HG03457 (cell line): Measurements from ENCODE around the gene ATXN2.

Source experiments
- ATAC-seq: cut with Tn5 transposase; IDR thresholded peaks from one replicate; pipeline ENCODE4 v1.9.1; 2021; ENCODE audit warnings: moderate number of reproducible peaks; ENCODE audit not compliant: unreplicated experiment

Gene ATXN2

GRCh38 chr12:111440631-111441030, 158.5 kb downstream of the ATXN2 start:
- ATAC-seq = no peak

DNA sequence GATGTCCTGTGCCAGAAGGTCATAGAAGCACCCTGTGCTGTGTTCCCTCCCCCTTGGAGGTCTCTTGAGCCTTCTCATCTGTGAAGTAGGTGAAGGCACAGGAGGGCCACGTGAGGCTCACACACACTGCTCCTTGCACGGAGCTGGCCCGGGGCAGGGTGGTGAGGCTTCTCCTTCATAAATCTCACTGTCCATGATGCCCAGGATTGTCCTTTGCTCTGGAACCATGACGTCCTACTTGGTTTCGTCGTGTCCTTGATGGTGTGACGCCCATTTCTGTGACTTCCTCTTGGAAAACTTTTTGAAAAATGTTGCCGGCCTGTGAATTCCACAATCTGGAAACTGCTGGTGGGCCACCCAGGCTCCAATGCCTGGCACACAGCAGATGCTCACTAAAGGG, 159.0 kb downstream of the ATXN2 start:
- no peak for ATAC-seq

- ATAC-seq = no peak
These were observed 159.4 kb downstream of the ATXN2 start for GRCh38 chr12:111439657-111440151.

- no peak for ATAC-seq
These were observed 160.6 kb downstream of the ATXN2 start for GRCh38 chr12:111438481-111438880.

GRCh38 chr12:111437816-111438454, 161.2 kb downstream of the ATXN2 start:
- no peak for ATAC-seq

GRCh38 chr12:111436811-111437210, 162.3 kb downstream of the ATXN2 start:
- no peak for ATAC-seq

GRCh38 chr12:111436266-111436665, 162.8 kb downstream of the ATXN2 start:
- no peak for ATAC-seq

DNA sequence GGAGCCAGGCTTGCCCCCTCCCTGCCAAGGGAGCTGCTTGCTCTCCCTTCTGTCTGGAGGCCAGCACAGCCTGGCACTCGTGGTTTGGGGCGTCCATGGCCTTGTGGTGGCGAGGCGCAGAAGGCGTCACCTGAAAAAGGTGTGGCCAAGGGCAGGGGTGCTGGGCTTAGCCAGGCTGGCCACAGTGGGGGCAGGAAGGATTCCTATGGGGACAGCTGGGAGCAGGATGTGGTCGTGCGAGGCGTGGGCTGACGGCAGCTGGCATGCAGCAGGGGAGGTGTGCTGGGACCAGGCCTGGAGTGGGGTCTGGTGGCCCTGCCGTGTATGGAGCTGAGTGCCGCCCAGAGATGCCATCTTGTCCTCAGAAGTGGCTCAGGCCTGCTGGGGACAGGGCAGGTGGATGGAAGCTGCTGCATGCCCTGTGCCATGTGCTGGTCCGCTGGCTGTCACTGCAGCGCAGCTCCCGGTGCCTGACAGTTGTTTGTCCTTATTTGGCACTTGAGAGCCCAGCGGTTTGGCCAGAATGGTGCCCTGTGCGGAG, 163.4 kb downstream of the ATXN2 start:
- no peak for ATAC-seq

GRCh38 chr12:111434680-111435338, 164.3 kb downstream of the ATXN2 start:
- ATAC-seq = peak; percentile 60

- ATAC-seq = no peak
These were observed 165.1 kb downstream of the ATXN2 start for GRCh38 chr12:111434049-111434448.

- no peak for ATAC-seq
These were observed 167.3 kb downstream of the ATXN2 start for GRCh38 chr12:111431772-111432171.

- no peak for ATAC-seq
These were observed 168.4 kb downstream of the ATXN2 start for GRCh38 chr12:111430433-111431353.

DNA sequence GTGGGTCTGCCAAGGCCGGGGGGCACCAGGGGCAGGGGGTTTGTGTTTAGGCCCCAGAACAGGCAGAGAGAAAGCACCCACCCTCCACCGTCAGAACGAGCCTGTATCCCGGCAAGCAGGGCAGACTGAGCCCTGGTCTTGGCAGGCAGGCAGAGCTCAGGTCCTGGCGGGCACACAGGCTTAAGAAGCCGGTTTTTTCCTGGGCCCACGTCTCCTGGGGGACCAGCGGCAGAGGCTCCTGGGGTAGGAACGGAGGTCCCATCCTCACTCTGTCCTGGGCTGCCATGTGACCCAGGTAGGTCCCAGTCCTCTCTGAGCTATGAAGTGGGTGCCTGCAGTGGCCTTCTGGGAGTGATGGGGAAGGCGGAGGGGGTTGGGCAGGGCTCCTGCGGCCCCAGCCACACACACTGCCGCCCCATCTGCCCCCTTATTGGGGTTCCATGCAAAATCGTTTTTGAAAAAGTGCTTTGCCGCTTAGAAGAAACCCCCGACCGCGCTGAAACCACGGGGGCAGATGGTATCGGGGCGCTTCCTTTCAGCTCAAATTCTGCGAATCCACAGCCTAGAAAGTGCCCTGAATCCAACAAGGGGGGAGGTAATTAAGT, 169.2 kb downstream of the ATXN2 start:
- no peak for ATAC-seq

GRCh38 chr12:111428728-111429175, 170.4 kb downstream of the ATXN2 start:
- ATAC-seq = no peak

DNA sequence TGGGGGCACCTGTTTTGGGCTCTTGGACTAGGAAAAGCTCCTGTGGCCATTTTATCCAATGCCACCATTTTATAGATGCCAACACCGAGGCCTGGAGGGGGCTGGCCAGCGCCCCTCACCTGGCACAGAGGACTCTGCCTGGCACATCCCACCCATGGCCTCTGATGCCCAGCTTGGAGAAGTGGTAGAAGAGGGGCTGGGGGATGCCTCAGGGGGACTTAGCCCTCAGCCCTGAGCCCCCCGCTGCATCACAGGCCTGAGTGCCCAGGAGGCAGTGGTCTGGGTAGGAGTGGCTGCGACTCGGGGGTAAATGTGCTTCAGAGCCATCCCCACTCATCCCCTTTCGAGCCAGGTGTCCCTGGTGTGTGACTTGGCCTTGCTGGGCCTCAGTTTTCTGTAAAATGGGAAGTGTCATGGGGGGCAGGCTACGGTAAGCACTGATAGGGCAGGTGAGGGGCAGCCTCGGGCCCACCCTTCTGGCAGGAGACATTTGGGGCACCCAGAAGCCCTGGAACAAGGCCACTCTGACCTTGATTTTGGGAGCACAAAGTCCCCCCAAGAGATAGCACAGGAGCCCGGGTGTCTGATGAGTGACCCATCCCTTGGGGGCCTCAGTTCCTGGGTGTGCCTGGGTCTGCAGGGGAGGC, 170.9 kb downstream of the ATXN2 start:
- ATAC-seq = no peak

DNA sequence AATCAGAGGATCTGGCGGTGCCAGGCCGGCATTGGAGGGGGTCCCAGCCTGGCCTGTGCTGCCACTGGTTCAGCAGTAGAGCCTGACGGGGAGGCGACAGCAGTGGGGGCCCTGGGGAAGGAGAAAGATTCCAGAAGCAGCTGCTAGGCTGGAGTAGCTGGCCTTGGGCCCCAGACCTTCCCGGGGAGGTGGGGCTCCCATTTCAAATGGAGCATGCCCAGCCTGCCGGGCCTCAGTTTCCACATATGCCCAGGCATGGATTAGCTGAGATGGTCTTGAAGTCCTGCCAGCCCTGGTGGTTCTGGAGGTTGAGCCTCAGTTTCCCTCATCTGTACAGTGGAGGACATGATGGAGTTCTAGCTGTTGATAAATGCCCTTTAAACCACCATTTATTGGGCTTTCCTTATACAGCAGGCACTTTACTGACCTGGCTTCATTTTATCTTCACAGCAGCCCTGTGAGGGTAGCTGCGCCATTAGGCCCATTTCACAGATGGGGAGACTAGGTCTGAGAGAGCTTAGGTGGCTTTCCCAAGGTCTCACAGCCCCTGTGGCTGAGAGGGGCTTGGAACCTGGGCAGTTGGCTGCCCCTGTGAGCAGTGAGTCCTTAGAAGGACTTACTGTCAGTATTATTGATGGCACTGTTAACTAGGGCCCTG, 171.6 kb downstream of the ATXN2 start:
- ATAC-seq = no peak

DNA sequence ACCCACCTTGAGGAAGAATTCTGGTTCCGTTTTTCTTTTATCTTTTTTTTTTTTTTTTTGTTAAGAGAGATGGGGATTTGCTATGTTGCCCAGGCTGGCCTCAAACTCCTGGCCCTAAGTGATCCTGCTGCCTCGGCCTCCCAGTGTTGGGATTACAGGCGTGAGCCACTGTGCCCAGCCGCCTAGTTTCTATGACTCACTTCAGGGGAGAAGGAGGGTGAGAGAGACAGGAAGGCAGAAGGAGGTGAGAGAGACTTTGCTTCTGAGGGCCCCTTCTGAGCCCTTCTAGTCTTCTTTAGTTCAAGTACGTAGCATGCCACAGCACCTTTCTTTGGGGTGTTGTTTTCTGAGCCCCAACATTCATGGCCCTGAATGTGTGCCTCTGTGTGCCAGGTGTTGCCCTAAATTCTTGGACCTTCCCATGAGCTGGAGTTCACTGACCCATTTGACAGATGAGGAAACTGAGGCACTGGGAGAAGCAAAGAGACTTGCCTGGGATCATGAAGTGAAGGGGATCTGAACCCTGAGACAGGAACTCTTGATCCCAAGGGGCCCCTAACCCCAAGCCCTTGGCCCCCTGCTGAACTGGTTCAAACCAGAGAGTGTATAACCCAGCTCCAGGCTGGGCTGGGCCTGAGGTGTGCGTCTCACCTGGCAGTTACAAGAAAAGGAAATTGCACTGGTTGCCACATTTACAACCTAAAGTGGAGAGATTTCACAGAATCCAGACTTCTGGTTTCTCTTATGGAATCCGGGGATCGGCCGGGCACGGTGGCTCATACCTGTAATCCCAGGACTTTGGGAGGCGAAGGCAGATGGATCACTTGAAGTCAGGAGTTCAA, 172.6 kb downstream of the ATXN2 start:
- no peak for ATAC-seq

DNA sequence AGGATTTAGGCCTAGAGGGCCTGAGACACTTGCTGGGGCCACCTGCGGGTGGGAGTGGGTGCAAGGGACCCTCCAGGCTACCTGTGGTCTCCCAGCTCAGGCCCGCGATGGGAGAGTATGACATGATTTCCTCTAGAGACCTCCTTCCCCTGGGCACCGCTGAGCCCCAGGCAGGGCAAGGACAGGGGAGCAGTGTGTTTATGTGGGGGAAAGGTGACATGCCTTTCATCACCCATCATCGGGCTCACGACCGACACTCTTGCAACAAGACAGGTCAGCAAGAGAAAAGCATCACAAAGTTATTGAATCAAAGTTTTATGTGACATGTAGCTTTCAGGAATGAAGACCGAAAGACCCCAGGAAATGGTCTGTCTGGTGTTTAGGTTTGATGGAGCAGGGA, 173.5 kb downstream of the ATXN2 start:
- ATAC-seq = no peak

GRCh38 chr12:111424793-111425251, 174.3 kb downstream of the ATXN2 start:
- no peak for ATAC-seq
